CD4-positive, CD25-positive, alpha-beta regulatory T cell (primary cell): Measurements from ENCODE around the gene TMEM139. TPM values are rescaled to one million over a fixed set of nuclear protein-coding genes. Genes with fewer than 3 reads are reported as not detected.

Experiments
- ATAC-seq, 2 donors: fragments of 150-1000 bp; cut with Tn5 transposase; one replicate each; pipeline ENCODE4 v1.10.0; 2021; ENCODE audit warnings: low read depth in 2 of 2, moderate number of reproducible peaks in 2 of 2, moderate library complexity in 1 of 2
- DNase-seq, 3 donors: peaks; one replicate each; pipeline versions ENCODE4 v3.0.0 to v3.0.0-alpha.2; 2012 to 2022; ENCODE audit warnings: mixed read lengths in 1 of 3
- H3K27ac ChIP-seq: one replicate; pipeline ENCODE4 v1.7.0; 2013; ENCODE audit warnings: mild to moderate bottlenecking, low read length; ENCODE audit not compliant: insufficient read depth, poor library complexity, severe bottlenecking
- H3K27me3 ChIP-seq: one replicate; pipeline ENCODE4 v1.7.0; 2013; ENCODE audit warnings: low read length; ENCODE audit not compliant: control insufficient read depth, insufficient read depth
- H3K36me3 ChIP-seq: one replicate; pipeline ENCODE4 v1.7.0; 2013; ENCODE audit warnings: mild to moderate bottlenecking, low read length, moderate library complexity; ENCODE audit not compliant: control insufficient read depth, insufficient read depth
- H3K4me1 ChIP-seq: 2 replicates; pipeline ENCODE4 v1.7.0; 2013; ENCODE audit warnings: mild to moderate bottlenecking, low read length; ENCODE audit not compliant: insufficient read depth, control insufficient read depth, poor library complexity, severe bottlenecking
- H3K4me3 ChIP-seq: one replicate; pipeline ENCODE4 v1.7.0; 2013; ENCODE audit warnings: low read depth, mild to moderate bottlenecking, low read length, moderate library complexity
- H3K9me3 ChIP-seq, 2 experiments: 1 replicate in 1 of 2; 2 replicates in 1 of 2; pipeline ENCODE4 v1.7.0; 2013; ENCODE audit warnings: low read length in 2 of 2, mild to moderate bottlenecking in 1 of 2, moderate library complexity in 1 of 2; ENCODE audit not compliant: control insufficient read depth in 2 of 2
- H3K27ac Mint-ChIP-seq, 3 donors: one replicate each; pipeline ENCODE4 v1.8.0; 2020 to 2022; ENCODE audit warnings: mild to moderate bottlenecking in 3 of 3, mixed read lengths in 3 of 3, moderate library complexity in 2 of 3
- H3K27me3 Mint-ChIP-seq: one replicate; pipeline ENCODE4 v1.8.0; 2022; ENCODE audit warnings: mild to moderate bottlenecking, mixed read lengths
- H3K36me3 Mint-ChIP-seq: one replicate; pipeline ENCODE4 v1.8.0; 2020; ENCODE audit warnings: mixed read lengths
- H3K4me1 Mint-ChIP-seq, 4 donors: one replicate each; pipeline ENCODE4 v1.8.0; 2020 to 2022; ENCODE audit warnings: mixed read lengths in 4 of 4, mild to moderate bottlenecking in 1 of 4
- H3K4me3 Mint-ChIP-seq, 4 donors: one replicate each; pipeline ENCODE4 v1.8.0; 2020 to 2022; ENCODE audit warnings: mild to moderate bottlenecking in 4 of 4, mixed read lengths in 4 of 4, moderate library complexity in 3 of 4
- H3K9me3 Mint-ChIP-seq, 7 donors: one replicate each; pipeline ENCODE4 v1.8.0; 2020 to 2022; ENCODE audit warnings: mixed read lengths in 7 of 7, mild to moderate bottlenecking in 3 of 7, moderate library complexity in 2 of 7
- polyA plus RNA-seq, 4 donors: library from polyadenylated mRNA; unstranded; fragments of 300-500 nt; fragmentation: Illumina TruSeq; gene quantifications; one replicate each; pipeline ENCODE4 v1.2.3, GENCODE V29; 2021
- total RNA-seq: library from RNA; stranded (reverse); gene quantifications from one replicate; pipeline ENCODE4 v1.2.3, GENCODE V29; 2022

Gene TMEM139
- total and polyA plus RNA-seq, 5 donors from 2014 or later = 0.75 to 1.3 (median 0.91) TPM

DNA sequence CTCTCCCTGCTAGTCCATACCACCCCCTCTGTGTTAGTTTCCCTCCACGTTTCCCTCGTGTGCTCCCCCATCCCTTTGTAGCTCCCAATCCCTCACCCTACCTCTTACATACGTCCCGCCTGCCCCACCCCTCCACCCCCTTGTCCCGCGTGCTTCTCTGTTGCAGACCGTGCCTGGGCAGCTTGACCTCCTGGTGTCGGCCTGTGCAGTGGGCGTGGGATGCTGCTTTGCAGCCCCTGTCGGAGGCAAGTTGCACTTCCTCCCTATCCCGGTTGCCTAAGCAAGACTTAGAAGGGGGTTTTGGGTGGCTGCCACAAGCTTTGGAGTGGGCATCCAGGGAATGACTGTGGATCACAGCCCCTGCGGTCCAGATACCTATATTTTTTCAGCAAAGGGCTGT, 38.9 kb downstream of the TMEM139 start:
- peaks cover 6% of the 10 kb centered on the region for H3K27me3 Mint-ChIP-seq
- Histone ChIP-seq H3K36me3 (no peaks in the 10 kb centered on the region), H3K27me3 (no peaks in the 10 kb centered on the region), H3K9me3 (no peaks in the 10 kb centered on the region), H3K4me3 (no peak overlapping the region), H3K4me1 (peaks cover 15% of the 10 kb centered on the region), H3K27ac (no peak overlapping the region)
- peaks cover 12 to 31% (median 24%) of the 10 kb centered on the region in 4 donors for H3K4me1 Mint-ChIP-seq
- no peak for DNase-seq
- no peak overlapping the region for H3K4me3 Mint-ChIP-seq
- peaks cover 0 to 2% (median 0%) of the 10 kb centered on the region in 7 donors for H3K9me3 Mint-ChIP-seq
- ATAC-seq = no peak
- no peaks in the 10 kb centered on the region for H3K36me3 Mint-ChIP-seq
- no peak overlapping the region for H3K27ac Mint-ChIP-seq

DNA sequence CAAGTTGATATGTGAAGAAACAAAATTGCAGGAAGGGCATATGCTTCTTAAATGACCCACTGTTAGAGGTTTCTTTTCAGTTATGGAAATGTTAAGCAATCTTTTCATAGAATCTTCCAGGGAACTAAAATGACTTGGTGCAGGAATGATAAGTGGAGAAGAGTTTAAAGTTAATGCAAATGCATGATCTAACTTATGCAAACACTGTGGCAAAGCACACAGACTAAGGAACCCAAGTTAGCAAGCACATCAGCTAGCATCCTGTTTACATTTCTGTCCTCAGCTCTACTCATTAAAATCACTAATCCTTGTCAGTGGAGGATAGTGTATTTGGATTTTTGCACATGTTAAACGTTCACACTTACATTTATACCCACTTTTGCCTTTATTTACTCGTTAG, 40.5 kb downstream of the TMEM139 start:
- Mint-ChIP-seq H3K9me3 (peaks cover 0 to 2% (median 0%) of the 10 kb centered on the region in 7 donors), H3K36me3 (no peaks in the 10 kb centered on the region), H3K27me3 (peaks cover 7% of the 10 kb centered on the region), H3K4me1 (peaks cover 12 to 31% (median 21%) of the 10 kb centered on the region in 4 donors), H3K4me3 (peak overlapping the region in 3 of 4 donors; percentile 36 to 49 (median 39)), H3K27ac (peak overlapping the region; percentile 67 to 92 (median 69))
- peaks cover 15% of the 10 kb centered on the region for H3K4me1 ChIP-seq
- DNase-seq (peak in 1 of 3 donors; percentile 54), ATAC-seq (peak; percentile 69 to 77)
- H3K27ac ChIP-seq = peak overlapping the region; percentile 34
- H3K4me3 ChIP-seq = peak overlapping the region; percentile 22
- H3K27me3 ChIP-seq = no peaks in the 10 kb centered on the region
- no peaks in the 10 kb centered on the region for H3K9me3 ChIP-seq
- H3K36me3 ChIP-seq = no peaks in the 10 kb centered on the region

DNA sequence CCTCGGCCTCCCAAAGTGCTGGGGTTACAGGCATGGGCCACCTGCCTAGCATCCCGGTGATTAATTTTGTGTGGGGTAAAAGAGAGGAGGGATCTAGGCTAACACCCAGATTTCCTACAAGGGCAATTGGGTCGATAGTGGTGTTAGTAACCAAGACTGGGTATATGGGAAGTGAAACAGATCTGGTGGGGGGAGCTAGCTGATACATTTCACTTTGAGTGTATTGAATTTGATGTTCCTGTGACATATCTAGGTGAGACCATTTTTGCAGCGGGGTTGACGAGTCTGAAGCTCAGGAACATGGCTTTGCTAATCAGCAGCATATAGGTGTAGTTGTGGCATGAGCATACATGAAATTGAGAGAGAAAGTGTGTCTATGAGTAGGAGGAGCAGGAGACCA, 43.1 kb downstream of the TMEM139 start:
- H3K4me3 Mint-ChIP-seq = no peak overlapping the region
- Histone ChIP-seq H3K4me1 (peaks cover 15% of the 10 kb centered on the region), H3K9me3 (no peaks in the 10 kb centered on the region), H3K27ac (no peak overlapping the region), H3K36me3 (no peaks in the 10 kb centered on the region), H3K27me3 (no peaks in the 10 kb centered on the region), H3K4me3 (no peak overlapping the region)
- DNase-seq (no peak), ATAC-seq (no peak)
- H3K4me1 Mint-ChIP-seq = peaks cover 12 to 31% (median 21%) of the 10 kb centered on the region in 4 donors
- H3K36me3 Mint-ChIP-seq = no peaks in the 10 kb centered on the region
- no peak overlapping the region for H3K27ac Mint-ChIP-seq
- peaks cover 23% of the 10 kb centered on the region for H3K27me3 Mint-ChIP-seq
- peaks cover 0 to 2% (median 0%) of the 10 kb centered on the region in 7 donors for H3K9me3 Mint-ChIP-seq

DNA sequence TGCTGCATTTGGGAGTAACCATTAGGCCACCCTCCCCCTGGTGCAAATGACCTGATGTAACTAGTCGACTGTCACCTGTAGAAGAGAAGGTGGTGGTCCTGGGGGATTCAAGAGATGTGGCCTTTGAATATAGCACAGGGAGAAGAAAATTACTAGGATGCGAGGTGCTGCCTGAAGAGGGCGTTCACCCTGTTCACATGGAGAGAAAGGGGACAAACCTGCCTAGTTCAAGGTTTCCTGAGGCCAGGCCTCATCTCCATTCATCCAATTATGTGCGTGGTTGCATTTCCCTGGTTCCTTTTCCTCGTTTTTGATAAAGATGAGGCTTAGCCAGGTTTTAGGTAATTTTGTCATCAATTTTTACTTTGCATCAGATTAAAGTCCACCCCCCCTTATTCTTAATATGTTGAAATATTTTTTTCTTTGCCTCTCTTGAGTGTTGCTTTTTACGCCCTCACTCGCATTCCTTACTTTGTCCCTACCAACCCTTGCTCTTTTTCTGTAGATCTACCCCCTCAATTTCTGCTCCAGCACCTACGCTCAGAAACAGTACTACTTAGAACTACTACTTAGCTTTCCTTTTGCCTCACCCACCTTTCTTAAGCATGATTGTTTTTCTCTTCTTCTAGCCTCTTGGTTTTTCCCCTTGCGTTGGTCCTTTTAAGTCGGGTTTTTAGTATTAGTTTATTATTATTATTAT, 44.9 kb downstream of the TMEM139 start:
- H3K36me3 Mint-ChIP-seq = no peaks in the 10 kb centered on the region

DNA sequence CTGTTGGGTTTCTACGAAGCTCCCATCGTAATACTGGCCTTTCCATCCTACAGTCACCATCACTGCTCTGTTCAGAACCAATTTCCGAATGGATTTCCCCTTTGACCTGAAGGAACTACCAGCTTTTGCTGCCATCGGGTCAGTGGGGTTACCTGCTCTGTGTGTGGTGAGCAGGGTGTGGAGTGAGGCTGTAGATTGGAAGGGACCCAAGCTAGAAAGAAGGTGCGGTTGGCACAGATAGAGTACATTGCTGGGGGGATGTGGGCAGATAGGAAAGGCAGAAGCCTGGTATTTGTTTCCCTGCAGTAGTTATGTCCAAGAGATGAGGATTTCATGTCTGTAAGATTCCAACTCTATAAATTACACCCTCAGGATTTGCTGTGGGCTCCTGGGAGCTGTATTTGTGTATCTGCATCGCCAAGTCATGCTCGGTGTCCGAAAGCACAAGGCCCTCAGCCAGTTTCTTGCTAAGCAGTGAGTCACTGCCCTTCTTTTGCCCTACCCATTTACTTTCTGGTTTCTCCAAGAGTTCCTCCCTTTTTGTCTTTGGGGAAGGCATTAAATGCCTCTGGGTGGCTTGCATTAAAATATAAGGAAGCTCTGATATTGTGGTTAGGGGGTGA, 46.5 kb downstream of the TMEM139 start:
- peaks cover 0 to 2% (median 0%) of the 10 kb centered on the region in 7 donors for H3K9me3 Mint-ChIP-seq
- no peak overlapping the region for H3K27ac Mint-ChIP-seq
- H3K27me3 Mint-ChIP-seq = peaks cover 41% of the 10 kb centered on the region
- Histone ChIP-seq H3K4me1 (no peaks in the 10 kb centered on the region), H3K27ac (no peak overlapping the region), H3K9me3 (no peaks in the 10 kb centered on the region), H3K27me3 (peaks cover 2% of the 10 kb centered on the region), H3K36me3 (no peaks in the 10 kb centered on the region), H3K4me3 (no peak overlapping the region)
- peaks cover 0 to 3% (median 2%) of the 10 kb centered on the region in 4 donors for H3K4me1 Mint-ChIP-seq
- ATAC-seq = no peak
- no peak overlapping the region for H3K4me3 Mint-ChIP-seq
- H3K36me3 Mint-ChIP-seq = no peaks in the 10 kb centered on the region
- no peak for DNase-seq

More for the DNA sequence above, 44.9 kb downstream of the TMEM139 start:
- Histone ChIP-seq H3K36me3 (no peaks in the 10 kb centered on the region), H3K9me3 (no peaks in the 10 kb centered on the region), H3K27ac (no peak overlapping the region), H3K4me3 (no peak overlapping the region), H3K27me3 (peaks cover 2% of the 10 kb centered on the region), H3K4me1 (peaks cover 11% of the 10 kb centered on the region)
- no peak overlapping the region for H3K27ac Mint-ChIP-seq
- peaks cover 0 to 2% (median 0%) of the 10 kb centered on the region in 7 donors for H3K9me3 Mint-ChIP-seq
- peaks cover 30% of the 10 kb centered on the region for H3K27me3 Mint-ChIP-seq
- DNase-seq = no peak
- peaks cover 12 to 19% (median 16%) of the 10 kb centered on the region in 4 donors for H3K4me1 Mint-ChIP-seq
- no peak overlapping the region for H3K4me3 Mint-ChIP-seq
- ATAC-seq = no peak

DNA sequence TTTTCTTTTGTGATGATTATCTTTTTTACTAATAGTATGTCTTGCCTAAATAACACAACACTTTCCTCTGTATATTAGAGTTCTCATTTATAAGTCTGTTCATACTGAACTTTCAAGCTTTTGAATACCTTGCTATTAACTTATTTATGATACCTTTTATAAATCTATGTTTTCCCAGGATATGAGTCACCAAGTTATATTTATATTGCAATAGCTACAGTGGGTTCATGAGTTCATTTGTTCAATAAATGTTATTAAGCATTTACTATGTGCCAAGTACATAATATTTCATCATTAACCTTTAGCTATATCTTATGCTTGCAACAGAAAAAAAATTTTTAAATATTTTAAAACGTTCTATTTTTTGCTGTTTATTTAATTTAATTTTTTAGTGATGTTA, 49.5 kb downstream of the TMEM139 start:
- Mint-ChIP-seq H3K27me3 (peaks cover 57% of the 10 kb centered on the region), H3K9me3 (no peaks in the 10 kb centered on the region), H3K27ac (no peak overlapping the region), H3K4me1 (peaks cover 0 to 4% (median 0%) of the 10 kb centered on the region in 4 donors), H3K36me3 (no peaks in the 10 kb centered on the region), H3K4me3 (no peak overlapping the region)
- Histone ChIP-seq H3K27me3 (peaks cover 16% of the 10 kb centered on the region), H3K9me3 (no peaks in the 10 kb centered on the region), H3K4me3 (no peak overlapping the region), H3K27ac (no peak overlapping the region), H3K36me3 (no peaks in the 10 kb centered on the region), H3K4me1 (peaks cover 3% of the 10 kb centered on the region)
- ATAC-seq (no peak), DNase-seq (no peak)

DNA sequence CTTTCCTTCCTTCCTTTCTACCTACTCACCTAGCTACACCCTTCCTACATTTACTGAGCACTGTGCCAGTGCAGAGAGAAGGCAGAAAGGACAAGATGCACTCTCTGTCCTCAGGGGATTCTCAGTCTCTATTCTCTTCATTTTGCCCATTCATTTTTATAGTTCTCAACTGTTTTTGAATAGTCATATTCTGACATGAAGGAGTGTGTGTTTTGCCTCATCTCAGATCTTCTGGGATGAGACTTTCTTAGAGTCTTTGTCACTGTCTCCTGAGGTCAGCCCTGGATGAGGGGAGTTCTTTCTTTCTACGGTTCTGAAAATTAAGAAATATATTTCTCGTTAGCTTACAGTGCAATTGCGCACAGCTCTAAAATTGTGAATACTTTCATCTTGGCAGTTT, 52.5 kb downstream of the TMEM139 start:
- H3K27me3 ChIP-seq = peaks cover 25% of the 10 kb centered on the region
- H3K36me3 Mint-ChIP-seq = no peaks in the 10 kb centered on the region
- H3K27me3 Mint-ChIP-seq = peaks cover 44% of the 10 kb centered on the region

More for the DNA sequence above, 52.5 kb downstream of the TMEM139 start:
- Mint-ChIP-seq H3K27ac (no peak overlapping the region), H3K4me3 (no peak overlapping the region), H3K9me3 (no peaks in the 10 kb centered on the region), H3K4me1 (peaks cover 0 to 4% (median 0%) of the 10 kb centered on the region in 4 donors)
- DNase-seq (no peak), ATAC-seq (no peak)
- H3K9me3 ChIP-seq = no peaks in the 10 kb centered on the region
- H3K27ac ChIP-seq = no peak overlapping the region
- no peaks in the 10 kb centered on the region for H3K36me3 ChIP-seq
- peaks cover 3% of the 10 kb centered on the region for H3K4me1 ChIP-seq
- H3K4me3 ChIP-seq = no peak overlapping the region
